Measurements from ENCODE around the gene DYNLRB1.

The DYNLRB1 gene

GRCh38 chr20:34579979-34580940 lies 64.0 kb downstream of the DYNLRB1 start:
- Mint-ChIP-seq H3K27me3 (ENCODE audit: low read depth) (no peaks in the 10 kb centered on the region), H3K9me3 (no peaks in the 10 kb centered on the region), H3K4me1 (ENCODE audit: low read depth) (peaks cover 35% of the 10 kb centered on the region), H3K27ac (peak overlapping the region; percentile 96), H3K4me3 (peak overlapping the region; percentile 51), H3K36me3 (ENCODE audit: low read depth) (peaks cover 16% of the 10 kb centered on the region)

- peaks cover 35% of the 10 kb centered on the region for H3K4me1 Mint-ChIP-seq (ENCODE audit: low read depth)
- peak overlapping the region; percentile 47 for H3K4me3 Mint-ChIP-seq
- no peaks in the 10 kb centered on the region for H3K9me3 Mint-ChIP-seq
- H3K27me3 Mint-ChIP-seq (ENCODE audit: low read depth), result no peaks in the 10 kb centered on the region
- peaks cover 18% of the 10 kb centered on the region for H3K36me3 Mint-ChIP-seq (ENCODE audit: low read depth)
- peak overlapping the region; percentile 96 for H3K27ac Mint-ChIP-seq
These were observed 65.3 kb downstream of the DYNLRB1 start for GRCh38 chr20:34581341-34582184.

DNA sequence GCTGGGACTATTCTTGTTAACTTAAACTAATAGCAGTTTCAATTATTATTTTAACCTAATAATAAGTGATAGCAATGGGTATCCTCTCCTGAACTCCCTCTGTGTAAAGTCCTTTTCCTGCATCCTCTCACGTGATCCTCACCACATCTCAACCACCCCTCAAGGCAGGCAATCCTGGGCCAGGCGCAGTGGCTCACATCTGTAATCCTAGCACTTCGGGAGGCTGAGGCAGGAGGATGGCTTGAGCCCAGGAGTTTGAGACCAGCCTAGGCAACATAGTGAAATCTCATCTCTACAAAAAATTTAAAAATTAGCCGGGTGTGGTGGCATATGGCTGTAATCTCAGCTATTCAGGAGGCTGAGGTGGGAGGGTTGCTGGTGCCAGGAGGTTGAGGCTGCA lies 66.0 kb downstream of the DYNLRB1 start:
- H3K36me3 Mint-ChIP-seq (ENCODE audit: low read depth), result peaks cover 18% of the 10 kb centered on the region
- H3K9me3 Mint-ChIP-seq, result no peaks in the 10 kb centered on the region
- peaks cover 35% of the 10 kb centered on the region for H3K4me1 Mint-ChIP-seq (ENCODE audit: low read depth)
- peak overlapping the region; percentile 96 for H3K27ac Mint-ChIP-seq
- no peaks in the 10 kb centered on the region for H3K27me3 Mint-ChIP-seq (ENCODE audit: low read depth)
- H3K4me3 Mint-ChIP-seq, result no peak overlapping the region

DNA sequence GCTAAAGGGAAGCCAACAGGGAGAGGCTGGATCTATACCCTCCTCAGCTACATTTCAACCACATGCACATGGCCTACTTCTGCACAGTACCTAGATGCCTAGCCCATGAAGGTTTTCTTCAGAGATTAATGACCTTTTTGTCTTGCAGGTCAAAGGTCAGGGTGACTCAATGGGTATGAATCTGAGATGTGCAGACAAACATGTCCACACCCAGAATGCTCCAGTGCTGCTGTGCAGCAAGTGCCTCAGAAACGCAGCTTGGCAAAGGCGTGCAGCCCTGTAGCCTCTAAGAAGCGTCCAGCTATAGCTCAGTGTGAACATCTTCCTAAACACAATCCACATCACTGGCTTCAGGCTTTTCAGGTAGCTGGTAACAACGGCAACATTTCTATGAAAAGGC lies 66.7 kb downstream of the DYNLRB1 start:
- Mint-ChIP-seq H3K9me3 (no peaks in the 10 kb centered on the region), H3K27me3 (ENCODE audit: low read depth) (no peaks in the 10 kb centered on the region), H3K4me3 (no peak overlapping the region), H3K36me3 (ENCODE audit: low read depth) (peaks cover 21% of the 10 kb centered on the region), H3K27ac (peak overlapping the region; percentile 31), H3K4me1 (ENCODE audit: low read depth) (peaks cover 35% of the 10 kb centered on the region)

GRCh38 chr20:34583544-34583943 lies 67.3 kb downstream of the DYNLRB1 start:
- H3K27ac Mint-ChIP-seq, result no peak overlapping the region

DNA sequence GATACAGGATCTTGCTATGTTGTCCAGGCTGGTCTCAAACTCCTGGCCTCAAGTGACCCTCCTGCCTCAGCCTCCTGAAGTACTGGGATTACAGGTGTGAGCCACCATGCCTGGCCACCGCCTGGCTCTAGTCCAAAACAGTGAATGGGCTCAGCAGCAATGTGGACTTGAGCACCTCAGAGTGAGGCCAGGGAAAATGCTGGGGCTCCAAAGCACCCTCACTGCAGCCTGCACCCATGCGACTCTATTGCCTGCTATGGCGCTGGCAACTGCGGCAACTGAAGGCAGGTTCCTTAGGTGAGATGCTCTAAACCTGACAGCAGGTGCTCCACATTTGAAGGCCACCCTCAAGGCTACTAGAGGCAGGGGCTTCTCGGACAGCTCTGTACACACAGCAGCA lies 68.8 kb downstream of the DYNLRB1 start:
- peaks cover 24% of the 10 kb centered on the region for H3K4me1 Mint-ChIP-seq (ENCODE audit: low read depth)
- no peaks in the 10 kb centered on the region for H3K27me3 Mint-ChIP-seq (ENCODE audit: low read depth)
- no peaks in the 10 kb centered on the region for H3K9me3 Mint-ChIP-seq
- no peak overlapping the region for H3K4me3 Mint-ChIP-seq
- H3K27ac Mint-ChIP-seq, result no peak overlapping the region
- peaks cover 17% of the 10 kb centered on the region for H3K36me3 Mint-ChIP-seq (ENCODE audit: low read depth)

More at GRCh38 chr20:34583544-34583943, 67.3 kb downstream of the DYNLRB1 start:
- Mint-ChIP-seq H3K27me3 (ENCODE audit: low read depth) (no peaks in the 10 kb centered on the region), H3K9me3 (no peaks in the 10 kb centered on the region), H3K4me3 (no peak overlapping the region), H3K36me3 (ENCODE audit: low read depth) (peaks cover 19% of the 10 kb centered on the region), H3K4me1 (ENCODE audit: low read depth) (peaks cover 32% of the 10 kb centered on the region)

DNA sequence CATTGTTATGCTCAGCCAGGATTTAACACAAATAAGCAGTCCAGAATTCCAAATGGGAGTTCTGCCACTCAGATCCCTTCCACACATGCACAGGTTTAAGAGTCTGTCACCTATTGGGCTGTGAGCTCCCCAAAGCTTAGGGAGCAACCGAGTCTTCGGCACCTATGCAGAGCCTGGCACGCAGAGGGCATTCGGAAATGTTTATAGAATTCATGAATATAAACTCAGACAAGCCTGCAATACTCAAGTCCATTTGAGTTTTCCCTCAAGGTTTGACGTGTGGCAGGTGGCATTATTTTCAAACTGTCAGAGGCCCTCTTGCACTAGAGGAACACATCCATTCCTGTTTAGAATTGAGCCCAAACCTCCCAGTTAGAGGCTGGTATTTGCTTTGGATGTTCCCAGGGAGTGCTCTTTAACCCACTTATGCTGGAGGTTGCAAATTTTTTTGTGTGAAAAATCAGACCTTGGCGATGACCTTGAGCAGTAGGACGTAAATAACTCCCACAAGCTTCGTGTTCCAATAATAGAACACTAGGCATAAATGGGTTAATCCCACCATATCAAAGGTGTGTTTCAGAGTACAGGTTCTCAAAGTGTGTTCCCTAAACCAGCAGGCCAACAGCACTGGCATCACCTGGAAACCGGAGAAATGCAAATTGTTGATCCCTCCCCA lies 70.4 kb downstream of the DYNLRB1 start:
- Mint-ChIP-seq H3K4me1 (ENCODE audit: low read depth) (peaks cover 9% of the 10 kb centered on the region), H3K4me3 (no peak overlapping the region), H3K36me3 (ENCODE audit: low read depth) (peaks cover 9% of the 10 kb centered on the region), H3K9me3 (no peaks in the 10 kb centered on the region), H3K27ac (no peak overlapping the region), H3K27me3 (ENCODE audit: low read depth) (no peaks in the 10 kb centered on the region)
